WTC11 (cell line): ENCODE results near the gene COPB1. TPM values are rescaled to one million over a fixed set of nuclear protein-coding genes. Genes with fewer than 3 reads are reported as not detected.
A peak's percentile ranks its signal among the peaks of the same experiment; 100 is the strongest.

Source experiments
- ATAC-seq: fragments of 200-7000 bp; cut with Tn5 transposase; 2 replicates; pipeline ENCODE4 v1.10.0; 2021; ENCODE audit warnings: mild to moderate bottlenecking, moderate library complexity
- CTCF ChIA-PET: fragments of 300-600 bp; sonication (Branson Sonifier 250); formaldehyde crosslinking; loops from one replicate; lab custom pipeline; 2021; ENCODE audit warnings: antibody characterized with exemption; lab: Charles Lee
- POLR2A ChIA-PET: fragments of 350-600 bp; sonication (Branson Sonifier 250); formaldehyde crosslinking; loops from one replicate; lab custom pipeline; 2021; ENCODE audit warnings: antibody characterized with exemption; lab: Charles Lee
- DNase-seq: peaks from one replicate; pipeline ENCODE4 v3.0.0; 2021; ENCODE audit warnings: low spot score
- H3K27ac Mint-ChIP-seq: 2 replicates; pipeline ENCODE4 v1.8.0; 2021; ENCODE audit warnings: mixed read lengths
- H3K27me3 Mint-ChIP-seq: 2 replicates; pipeline ENCODE4 v1.8.0; 2021; ENCODE audit warnings: low read depth, mild to moderate bottlenecking, moderate library complexity, mixed read lengths
- H3K36me3 Mint-ChIP-seq: 2 replicates; pipeline ENCODE4 v1.8.0; 2021; ENCODE audit warnings: mixed read lengths
- H3K4me1 Mint-ChIP-seq: 2 replicates; pipeline ENCODE4 v1.8.0; 2022; ENCODE audit warnings: mixed read lengths
- H3K4me3 Mint-ChIP-seq: 2 replicates; pipeline ENCODE4 v1.8.0; 2021; ENCODE audit warnings: mild to moderate bottlenecking, moderate library complexity, mixed read lengths
- H3K9me3 Mint-ChIP-seq: 2 replicates; pipeline ENCODE4 v1.8.0; 2021; ENCODE audit warnings: mixed read lengths
- CBFB ChIP-seq: sonication (generic); formaldehyde crosslinking; IDR thresholded peaks from 2 replicates; pipeline ENCODE4 v1.8.1; 2022; ENCODE audit warnings: mild to moderate bottlenecking, low read depth, missing genetic modification reagents
- ELF4 ChIP-seq: sonication (generic); formaldehyde crosslinking; IDR thresholded peaks from 2 replicates; pipeline ENCODE4 v1.8.1; 2022; ENCODE audit warnings: low read depth, mild to moderate bottlenecking, moderate library complexity, missing genetic modification reagents
- GRHL2 ChIP-seq: fragments of 250-450 bp; sonication (Bioruptor Pico); IDR thresholded peaks from 2 replicates; pipeline ENCODE4 v1.8.0; 2022; ENCODE audit warnings: mild to moderate bottlenecking, moderate library complexity; ENCODE audit not compliant: insufficient replicate concordance, severe bottlenecking
- HMGA2 ChIP-seq: fragments of 250-450 bp; sonication (Bioruptor Pico); IDR thresholded peaks from 2 replicates; pipeline ENCODE4 v1.4.0; 2021; ENCODE audit warnings: mild to moderate bottlenecking, moderate library complexity
- NFATC4 ChIP-seq: fragments of 250-450 bp; sonication (Bioruptor Pico); IDR thresholded peaks from 2 replicates; pipeline ENCODE4 v1.9.0; 2021; ENCODE audit warnings: mild to moderate bottlenecking
- RELA ChIP-seq: sonication (generic); formaldehyde crosslinking; IDR thresholded peaks from 2 replicates; pipeline ENCODE4 v1.8.1; 2022; ENCODE audit warnings: missing genetic modification reagents, mild to moderate bottlenecking, borderline replicate concordance
- STAT6 ChIP-seq: sonication (generic); formaldehyde crosslinking; conservative IDR thresholded peaks from 2 replicates; pipeline ENCODE4 v1.8.1; 2023; ENCODE audit warnings: mild to moderate bottlenecking, low read depth, missing genetic modification reagents, moderate library complexity
- TP53 ChIP-seq: sonication (generic); formaldehyde crosslinking; IDR thresholded peaks from 2 replicates; pipeline ENCODE4 v1.8.1; 2023; ENCODE audit warnings: mild to moderate bottlenecking, missing genetic modification reagents
- ZNF263 ChIP-seq: sonication (generic); formaldehyde crosslinking; IDR thresholded peaks from 2 replicates; pipeline ENCODE4 v1.8.1; 2022; ENCODE audit warnings: low read depth, mild to moderate bottlenecking, moderate library complexity, missing genetic modification reagents
- total RNA-seq: library from RNA; stranded (reverse); gene quantifications from 3 replicates; pipeline ENCODE4 v1.2.3, GENCODE V29; 2021
- TF ChIP-seq, protein P1 (sequence below): fragments of 250-450 bp; sonication (Bioruptor Pico); IDR thresholded peaks from 2 replicates; pipeline ENCODE4 v1.8.0; 2021; ENCODE audit warnings: mild to moderate bottlenecking
- TF ChIP-seq, protein P2 (sequence below): sonication (generic); formaldehyde crosslinking; IDR thresholded peaks from 2 replicates; pipeline ENCODE4 v1.8.0; 2022; ENCODE audit warnings: mild to moderate bottlenecking, missing genetic modification reagents
- TF ChIP-seq, protein P3 (sequence below): sonication (generic); formaldehyde crosslinking; IDR thresholded peaks from 2 replicates; pipeline ENCODE4 v1.8.1; 2023; ENCODE audit warnings: mild to moderate bottlenecking, missing genetic modification reagents
- TF ChIP-seq, protein P4 (sequence below): fragments of 250-450 bp; sonication (Bioruptor Pico); IDR thresholded peaks from 2 replicates; pipeline ENCODE4 v2.1.2; 2022; ENCODE audit warnings: mild to moderate bottlenecking, moderate library complexity
- TF ChIP-seq, protein P5 (sequence below): sonication (generic); formaldehyde crosslinking; IDR thresholded peaks from 2 replicates; pipeline ENCODE4 v1.8.0; 2023; ENCODE audit warnings: missing genetic modification reagents

Gene COPB1
- total RNA-seq, 1 experiment from 2014 or later, result 76.3 TPM

DNA sequence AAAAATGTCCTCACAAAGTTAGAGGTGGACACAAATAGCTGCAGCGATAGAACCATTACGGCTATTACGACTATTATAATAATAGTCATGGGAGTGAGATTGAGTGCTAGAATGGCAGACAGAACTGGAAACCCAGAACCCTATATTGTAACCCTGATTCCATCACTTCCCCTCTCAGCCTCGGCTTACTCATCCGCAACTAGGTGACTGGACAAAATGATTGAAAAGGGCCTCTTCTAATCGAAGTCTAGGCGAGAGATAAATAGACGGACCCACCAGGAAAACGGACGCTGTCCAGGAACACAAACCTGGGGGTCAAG, 19.9 kb upstream of the COPB1 start (continued):
- TF ChIP-seq, protein P1, sequence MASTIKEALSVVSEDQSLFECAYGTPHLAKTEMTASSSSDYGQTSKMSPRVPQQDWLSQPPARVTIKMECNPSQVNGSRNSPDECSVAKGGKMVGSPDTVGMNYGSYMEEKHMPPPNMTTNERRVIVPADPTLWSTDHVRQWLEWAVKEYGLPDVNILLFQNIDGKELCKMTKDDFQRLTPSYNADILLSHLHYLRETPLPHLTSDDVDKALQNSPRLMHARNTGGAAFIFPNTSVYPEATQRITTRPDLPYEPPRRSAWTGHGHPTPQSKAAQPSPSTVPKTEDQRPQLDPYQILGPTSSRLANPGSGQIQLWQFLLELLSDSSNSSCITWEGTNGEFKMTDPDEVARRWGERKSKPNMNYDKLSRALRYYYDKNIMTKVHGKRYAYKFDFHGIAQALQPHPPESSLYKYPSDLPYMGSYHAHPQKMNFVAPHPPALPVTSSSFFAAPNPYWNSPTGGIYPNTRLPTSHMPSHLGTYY (CRISPR knock-in tag), result no peak
- no peak for TF ChIP-seq TP53

DNA sequence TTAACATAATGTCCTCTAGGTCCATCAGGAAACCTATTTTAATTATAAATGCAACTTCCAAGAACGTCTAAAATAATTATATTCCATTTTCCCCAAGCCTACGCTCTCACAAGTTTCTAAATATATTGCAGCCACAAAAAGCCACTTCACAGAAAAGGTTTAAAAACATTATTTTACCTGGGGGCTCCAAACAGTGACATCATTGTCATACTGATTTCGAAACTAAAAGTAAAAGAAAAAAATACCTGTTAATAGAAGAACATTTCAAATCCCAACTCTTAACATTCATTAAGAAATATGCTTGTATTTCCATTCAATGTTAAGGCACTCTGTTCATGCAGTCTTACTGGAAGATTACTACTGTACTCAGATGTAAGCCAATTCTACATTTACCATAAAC, 19.2 kb upstream of the COPB1 start:
- no peak for ATAC-seq
- Mint-ChIP-seq H3K4me3 (peak overlapping the region; percentile 96), H3K36me3 (peaks cover 30% of the 10 kb centered on the region), H3K27me3 (no peaks in the 10 kb centered on the region), H3K9me3 (no peaks in the 10 kb centered on the region), H3K4me1 (peaks cover 11% of the 10 kb centered on the region), H3K27ac (no peak overlapping the region)
- ChIA-PET CTCF (no interaction called here), POLR2A (no interaction called here)
- DNase-seq, result no peak
- TF ChIP-seq ZNF263 (no peak), ELF4 (no peak), GRHL2 (CRISPR knock-in tag) (no peak), HMGA2 (CRISPR knock-in tag) (no peak), STAT6 (CRISPR knock-in tag) (no peak), CBFB (CRISPR knock-in tag) (no peak), RELA (CRISPR knock-in tag) (no peak), NFATC4 (CRISPR knock-in tag) (no peak)
- TF ChIP-seq, protein P2, sequence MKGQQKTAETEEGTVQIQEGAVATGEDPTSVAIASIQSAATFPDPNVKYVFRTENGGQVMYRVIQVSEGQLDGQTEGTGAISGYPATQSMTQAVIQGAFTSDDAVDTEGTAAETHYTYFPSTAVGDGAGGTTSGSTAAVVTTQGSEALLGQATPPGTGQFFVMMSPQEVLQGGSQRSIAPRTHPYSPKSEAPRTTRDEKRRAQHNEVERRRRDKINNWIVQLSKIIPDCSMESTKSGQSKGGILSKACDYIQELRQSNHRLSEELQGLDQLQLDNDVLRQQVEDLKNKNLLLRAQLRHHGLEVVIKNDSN (CRISPR knock-in tag), result no peak
- TF ChIP-seq, protein P3, sequence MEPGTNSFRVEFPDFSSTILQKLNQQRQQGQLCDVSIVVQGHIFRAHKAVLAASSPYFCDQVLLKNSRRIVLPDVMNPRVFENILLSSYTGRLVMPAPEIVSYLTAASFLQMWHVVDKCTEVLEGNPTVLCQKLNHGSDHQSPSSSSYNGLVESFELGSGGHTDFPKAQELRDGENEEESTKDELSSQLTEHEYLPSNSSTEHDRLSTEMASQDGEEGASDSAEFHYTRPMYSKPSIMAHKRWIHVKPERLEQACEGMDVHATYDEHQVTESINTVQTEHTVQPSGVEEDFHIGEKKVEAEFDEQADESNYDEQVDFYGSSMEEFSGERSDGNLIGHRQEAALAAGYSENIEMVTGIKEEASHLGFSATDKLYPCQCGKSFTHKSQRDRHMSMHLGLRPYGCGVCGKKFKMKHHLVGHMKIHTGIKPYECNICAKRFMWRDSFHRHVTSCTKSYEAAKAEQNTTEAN (CRISPR knock-in tag), result no peak

- ATAC-seq (no peak), DNase-seq (no peak)
- TF ChIP-seq, protein P4, sequence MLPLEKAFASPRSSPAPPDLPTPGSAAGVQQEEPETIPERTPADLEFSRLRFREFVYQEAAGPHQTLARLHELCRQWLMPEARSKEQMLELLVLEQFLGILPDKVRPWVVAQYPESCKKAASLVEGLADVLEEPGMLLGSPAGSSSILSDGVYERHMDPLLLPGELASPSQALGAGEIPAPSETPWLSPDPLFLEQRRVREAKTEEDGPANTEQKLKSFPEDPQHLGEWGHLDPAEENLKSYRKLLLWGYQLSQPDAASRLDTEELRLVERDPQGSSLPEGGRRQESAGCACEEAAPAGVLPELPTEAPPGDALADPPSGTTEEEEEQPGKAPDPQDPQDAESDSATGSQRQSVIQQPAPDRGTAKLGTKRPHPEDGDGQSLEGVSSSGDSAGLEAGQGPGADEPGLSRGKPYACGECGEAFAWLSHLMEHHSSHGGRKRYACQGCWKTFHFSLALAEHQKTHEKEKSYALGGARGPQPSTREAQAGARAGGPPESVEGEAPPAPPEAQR (CRISPR knock-in tag), result no peak
- TF ChIP-seq GRHL2 (CRISPR knock-in tag), result no peak
- TF ChIP-seq ZNF263, result no peak
- TF ChIP-seq, protein P5, sequence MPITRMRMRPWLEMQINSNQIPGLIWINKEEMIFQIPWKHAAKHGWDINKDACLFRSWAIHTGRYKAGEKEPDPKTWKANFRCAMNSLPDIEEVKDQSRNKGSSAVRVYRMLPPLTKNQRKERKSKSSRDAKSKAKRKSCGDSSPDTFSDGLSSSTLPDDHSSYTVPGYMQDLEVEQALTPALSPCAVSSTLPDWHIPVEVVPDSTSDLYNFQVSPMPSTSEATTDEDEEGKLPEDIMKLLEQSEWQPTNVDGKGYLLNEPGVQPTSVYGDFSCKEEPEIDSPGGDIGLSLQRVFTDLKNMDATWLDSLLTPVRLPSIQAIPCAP (CRISPR knock-in tag), result no peak
- ChIA-PET CTCF (interaction anchor here (0.6 kb wide), 1 partner anchor 27 kb away, joined by 3 read pairs; no protein-coding TSS in a partner anchor), POLR2A (no interaction called here)
- H3K4me1 Mint-ChIP-seq, result peaks cover under 1% of the 10 kb centered on the region
- H3K27me3 Mint-ChIP-seq, result no peaks in the 10 kb centered on the region
- peaks cover 64% of the 10 kb centered on the region for H3K36me3 Mint-ChIP-seq
- H3K27ac Mint-ChIP-seq, result no peak overlapping the region
- no peaks in the 10 kb centered on the region for H3K9me3 Mint-ChIP-seq
- H3K4me3 Mint-ChIP-seq, result no peak overlapping the region
These were observed 14.2 kb upstream of the COPB1 start for GRCh38 chr11:14513800-14514199.
